GM08714 (cell line): ENCODE data around the gene WFIKKN1.

Experiments used
- H3K4me3 ChIP-seq: fragments of 200-500 bp; sonication (Bioruptor generic); 2 replicates; pipeline ENCODE4 v1.5.1; 2014; ENCODE audit warnings: mild to moderate bottlenecking, low read length, inconsistent platforms
- ZNF274 ChIP-seq: IDR thresholded peaks from 2 replicates; pipeline ENCODE4 v1.6.1; 2012; ENCODE audit warnings: mild to moderate bottlenecking, low read depth, low read length

WFIKKN1 gene

GRCh38 chr16:635573-636205 is 4.9 kb downstream of the WFIKKN1 start:
- TF ChIP-seq ZNF274 = no peak
- H3K4me3 ChIP-seq = peak overlapping the region; percentile 65

GRCh38 chr16:636206-637080 is 5.7 kb downstream of the WFIKKN1 start, which contains the start of gene METTL26:
Gene METTL26, minus strand, starts transcription at chr16:636305. Its CDS starts 15 bp downstream, at chr16:636290.
- H3K4me3 ChIP-seq = peak within 1 kb of the TSS; percentile 65
- no peak for TF ChIP-seq ZNF274

- peak overlapping the region; percentile 33; the same call in 1 of the 2 replicates for H3K4me3 ChIP-seq
- TF ChIP-seq ZNF274 = no peak
Observed at GRCh38 chr16:637081-638018, 6.6 kb downstream of the WFIKKN1 start.

GRCh38 chr16:638034-638543 is 7.3 kb downstream of the WFIKKN1 start:
- H3K4me3 ChIP-seq = no peak overlapping the region
- TF ChIP-seq ZNF274 = no peak

GRCh38 chr16:638836-639235 is 8.1 kb downstream of the WFIKKN1 start:
- H3K4me3 ChIP-seq = no peak overlapping the region
- no peak for TF ChIP-seq ZNF274

GRCh38 chr16:640614-641013 is 9.8 kb downstream of the WFIKKN1 start:
- no peak for TF ChIP-seq ZNF274
- no peak overlapping the region for H3K4me3 ChIP-seq

- no peak for TF ChIP-seq ZNF274
- peak within 1 kb of the TSS; percentile 76 for H3K4me3 ChIP-seq
Observed at GRCh38 chr16:641326-642188, 10.8 kb downstream of the WFIKKN1 start, which contains the start of gene MCRIP2. Gene MCRIP2, plus strand, starts transcription at chr16:641828. Its CDS starts 164 bp downstream, at chr16:641992.

GRCh38 chr16:642189-643049 is 11.6 kb downstream of the WFIKKN1 start:
- no peak for TF ChIP-seq ZNF274
- peak overlapping the region; percentile 76 for H3K4me3 ChIP-seq

GRCh38 chr16:643050-643368 is 12.2 kb downstream of the WFIKKN1 start:
- no peak for TF ChIP-seq ZNF274
- peak overlapping the region; percentile 76; the same call in 1 of the 2 replicates for H3K4me3 ChIP-seq

- no peak overlapping the region for H3K4me3 ChIP-seq
Observed at GRCh38 chr16:644556-644955, 13.8 kb downstream of the WFIKKN1 start.

GRCh38 chr16:645852-646678 is 15.3 kb downstream of the WFIKKN1 start:
- H3K4me3 ChIP-seq = no peak overlapping the region
- no peak for TF ChIP-seq ZNF274

More at GRCh38 chr16:644556-644955, 13.8 kb downstream of the WFIKKN1 start:
- TF ChIP-seq ZNF274 = no peak
